ENCODE data around the gene LRRC36.

LRRC36 gene, protein sequence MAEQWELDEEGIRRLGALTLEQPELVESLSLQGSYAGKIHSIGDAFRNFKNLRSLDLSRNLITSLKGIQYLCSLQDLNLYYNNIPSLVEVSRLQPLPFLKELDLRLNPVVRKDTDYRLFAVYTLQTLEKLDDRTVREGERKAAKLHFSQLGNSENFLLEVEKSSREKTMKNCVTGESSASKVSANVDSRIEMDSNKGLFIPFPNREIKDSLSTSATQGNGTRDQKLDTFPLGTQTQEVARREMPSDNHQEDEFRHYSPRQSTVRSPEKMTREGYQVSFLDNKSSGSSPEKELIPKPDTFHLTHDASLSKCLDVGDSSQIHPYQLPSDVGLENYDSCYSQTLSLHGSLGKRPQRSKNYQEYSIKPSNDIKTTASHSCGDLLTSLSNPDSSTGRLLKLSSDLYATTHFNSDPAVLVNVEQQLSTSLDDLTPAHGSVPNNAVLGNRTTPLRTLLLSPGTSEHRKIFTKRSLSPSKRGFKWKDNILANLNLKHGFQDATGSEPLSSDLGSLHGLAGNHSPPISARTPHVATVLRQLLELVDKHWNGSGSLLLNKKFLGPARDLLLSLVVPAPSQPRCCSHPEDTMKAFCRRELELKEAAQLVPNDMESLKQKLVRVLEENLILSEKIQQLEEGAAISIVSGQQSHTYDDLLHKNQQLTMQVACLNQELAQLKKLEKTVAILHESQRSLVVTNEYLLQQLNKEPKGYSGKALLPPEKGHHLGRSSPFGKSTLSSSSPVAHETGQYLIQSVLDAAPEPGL

GRCh38 chr16:67326472-67327309 is at the start of gene LRRC36, which contains the start of gene KCTD19:
Gene LRRC36 (plus strand): TSS chr16:67326815. CDS start chr16:67326863, 48 bp downstream.
Gene KCTD19 (minus strand): TSS chr16:67326741. CDS start chr16:67326707, 34 bp downstream.
- DNase-seq (ENCODE audit: low read depth): peak; percentile 50

DNA sequence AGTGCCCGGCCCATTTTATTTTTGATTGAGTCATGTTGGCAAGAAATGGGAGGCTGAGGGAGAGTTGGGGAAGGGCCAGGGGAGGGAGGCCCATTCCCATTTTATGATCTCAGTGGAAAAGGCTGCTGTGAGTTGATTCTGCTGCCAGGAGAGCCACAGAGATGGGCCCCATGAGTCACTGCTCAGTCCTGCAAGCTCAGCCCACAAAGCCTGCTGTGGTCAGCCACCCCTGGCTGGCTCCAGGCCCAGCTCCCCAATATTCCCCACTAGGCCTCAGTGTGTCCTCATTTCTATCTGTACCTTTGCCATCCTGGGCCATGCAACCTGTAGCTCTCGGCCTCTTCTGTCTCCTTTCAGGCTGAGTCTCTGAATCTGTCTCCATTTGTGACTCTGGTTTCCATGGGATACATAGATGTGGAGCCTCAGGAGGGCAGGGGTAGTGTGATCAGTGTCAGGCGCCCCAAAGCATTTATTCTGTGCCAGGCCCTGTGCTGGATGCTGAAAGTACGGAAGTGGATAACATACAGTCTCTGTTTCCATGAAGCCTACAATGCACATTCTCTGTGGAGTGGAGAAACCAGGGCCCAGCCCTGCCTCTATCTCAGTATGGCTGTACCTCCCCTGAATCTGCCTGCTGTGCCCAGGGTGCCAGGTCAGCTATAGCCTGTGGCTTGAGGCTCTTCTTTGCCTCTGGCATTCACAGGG is 49.2 kb upstream of the LRRC36 start:
- no peak for DNase-seq (ENCODE audit: low read depth)

DNA sequence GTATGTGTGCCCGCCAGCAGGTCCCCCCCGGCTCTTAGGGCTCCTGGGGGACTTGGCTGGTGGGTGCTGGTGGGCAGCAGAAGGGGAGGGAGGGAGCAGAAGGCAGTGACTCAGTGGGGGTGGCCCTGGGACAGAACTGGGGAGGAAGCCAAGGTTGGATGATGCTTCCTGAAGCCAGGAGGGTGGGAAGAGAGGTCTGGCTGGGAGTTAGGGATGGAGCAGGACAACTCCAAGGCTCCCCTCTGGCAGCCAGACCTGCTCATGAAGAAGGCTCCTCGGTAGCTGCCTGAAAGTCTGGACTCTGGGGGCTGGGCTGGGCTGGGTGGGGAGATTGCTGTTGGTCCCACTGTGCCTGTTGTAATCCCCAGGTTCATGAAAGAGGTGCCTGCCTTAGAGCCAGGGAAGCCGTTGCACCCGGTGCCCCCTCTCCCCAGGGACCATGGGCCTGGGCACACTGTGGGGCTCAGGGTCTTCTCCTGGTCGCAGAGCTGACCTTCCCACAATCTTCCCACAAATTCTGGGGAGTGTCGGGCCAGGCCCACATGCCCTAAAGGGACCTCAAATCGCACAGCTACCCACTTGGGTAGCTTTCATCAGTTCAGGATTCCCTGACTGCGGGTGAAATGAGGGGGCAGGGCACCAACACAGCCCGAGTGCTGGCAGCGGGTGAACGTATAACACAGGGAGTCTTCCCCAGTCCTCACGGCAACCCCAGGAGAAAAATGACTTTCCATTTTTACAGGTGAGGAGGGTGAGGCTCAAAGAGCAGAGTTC is 48.4 kb upstream of the LRRC36 start:
- DNase-seq (ENCODE audit: low read depth): no peak

DNA sequence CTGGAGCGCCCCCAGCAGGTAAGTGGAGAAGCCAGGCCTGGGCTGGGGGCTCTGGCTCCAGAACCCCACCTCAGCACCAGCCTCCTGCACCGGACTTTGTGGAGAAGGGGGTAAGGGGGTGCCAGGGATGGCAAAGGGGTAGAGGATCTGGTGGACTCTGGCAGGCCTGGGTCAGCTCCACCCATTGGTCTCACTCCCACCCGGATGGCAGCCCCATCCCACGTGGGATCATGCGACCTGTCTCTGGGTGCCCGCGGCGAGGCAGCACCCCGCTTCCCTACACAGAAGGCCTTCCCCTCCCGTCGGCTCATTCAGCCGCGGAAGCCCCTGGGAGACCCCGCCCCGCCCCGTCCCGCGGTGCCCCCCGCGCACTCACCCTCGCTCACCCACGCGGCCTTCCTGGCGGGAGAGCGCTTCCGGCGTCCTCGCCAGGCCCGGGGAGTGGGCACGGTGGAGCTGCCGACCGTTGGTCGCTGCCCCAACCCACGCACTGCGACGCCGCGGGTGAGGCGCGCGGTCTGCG is 47.8 kb upstream of the LRRC36 start:
- DNase-seq (ENCODE audit: low read depth): no peak

- peak; percentile 62 for DNase-seq (ENCODE audit: low read depth)
Measured at GRCh38 chr16:67279296-67280089, 47.1 kb upstream of the LRRC36 start, which contains the start of gene PLEKHG4. Gene PLEKHG4 (plus strand): TSS chr16:67279532. CDS start chr16:67280045, 513 bp downstream.

GRCh38 chr16:67280090-67281015 is 46.3 kb upstream of the LRRC36 start:
- DNase-seq (ENCODE audit: low read depth): no peak

DNA sequence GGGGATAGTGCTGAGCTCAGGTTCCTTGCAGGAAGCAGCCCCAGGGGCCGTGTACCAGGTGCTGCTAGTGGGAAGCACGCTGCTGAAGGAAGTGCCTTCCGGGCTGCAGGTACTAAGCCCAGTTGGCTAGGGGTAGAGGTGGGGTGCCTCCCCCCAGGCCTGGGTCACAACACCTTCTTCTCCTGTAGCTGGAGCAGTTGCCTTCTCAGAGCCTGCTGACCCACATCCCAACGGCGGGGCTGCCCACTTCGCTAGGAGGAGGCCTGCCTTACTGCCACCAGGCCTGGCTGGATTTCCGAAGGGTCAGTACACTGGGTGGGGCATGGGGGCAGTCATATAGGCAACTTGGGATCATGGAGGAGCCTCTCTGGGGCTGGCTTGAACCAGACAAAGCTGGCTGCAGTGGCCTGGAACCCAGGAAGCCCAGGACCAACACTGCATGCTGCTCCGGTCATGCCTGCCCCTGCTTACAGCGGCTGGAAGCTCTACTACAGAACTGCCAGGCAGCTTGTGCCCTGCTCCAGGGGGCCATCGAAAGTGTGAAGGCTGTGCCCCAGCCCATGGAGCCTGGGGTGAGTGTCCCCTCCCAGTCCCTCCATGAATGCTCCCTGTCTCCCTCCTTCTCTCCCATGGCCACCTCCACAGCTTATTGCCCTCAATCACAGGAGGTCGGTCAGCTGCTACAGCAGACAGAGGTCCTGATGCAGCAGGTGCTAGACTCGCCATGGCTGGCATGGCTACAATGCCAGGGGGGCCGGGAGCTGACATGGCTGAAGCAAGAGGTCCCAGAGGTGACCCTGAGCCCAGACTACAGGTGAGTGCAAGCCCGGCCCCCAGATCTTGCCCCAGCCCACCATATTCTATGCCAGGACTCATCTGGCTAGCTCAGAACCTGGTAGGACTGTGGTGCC is 44.8 kb upstream of the LRRC36 start:
- DNase-seq (ENCODE audit: low read depth): no peak

DNA sequence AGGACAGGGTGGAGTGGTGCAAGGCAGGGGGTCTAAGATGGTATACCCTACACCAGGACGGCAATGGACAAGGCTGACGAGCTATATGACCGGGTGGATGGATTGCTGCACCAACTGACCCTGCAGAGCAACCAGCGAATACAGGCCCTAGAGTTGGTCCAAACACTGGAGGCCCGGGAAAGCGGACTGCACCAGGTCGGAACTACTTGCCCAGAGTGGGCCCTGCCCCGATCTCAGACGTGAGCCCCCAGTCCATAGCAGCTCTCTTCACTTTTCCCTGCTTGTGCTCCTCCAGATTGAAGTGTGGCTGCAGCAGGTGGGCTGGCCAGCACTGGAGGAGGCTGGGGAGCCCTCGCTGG is 44.2 kb upstream of the LRRC36 start:
- DNase-seq (ENCODE audit: low read depth): no peak

DNA sequence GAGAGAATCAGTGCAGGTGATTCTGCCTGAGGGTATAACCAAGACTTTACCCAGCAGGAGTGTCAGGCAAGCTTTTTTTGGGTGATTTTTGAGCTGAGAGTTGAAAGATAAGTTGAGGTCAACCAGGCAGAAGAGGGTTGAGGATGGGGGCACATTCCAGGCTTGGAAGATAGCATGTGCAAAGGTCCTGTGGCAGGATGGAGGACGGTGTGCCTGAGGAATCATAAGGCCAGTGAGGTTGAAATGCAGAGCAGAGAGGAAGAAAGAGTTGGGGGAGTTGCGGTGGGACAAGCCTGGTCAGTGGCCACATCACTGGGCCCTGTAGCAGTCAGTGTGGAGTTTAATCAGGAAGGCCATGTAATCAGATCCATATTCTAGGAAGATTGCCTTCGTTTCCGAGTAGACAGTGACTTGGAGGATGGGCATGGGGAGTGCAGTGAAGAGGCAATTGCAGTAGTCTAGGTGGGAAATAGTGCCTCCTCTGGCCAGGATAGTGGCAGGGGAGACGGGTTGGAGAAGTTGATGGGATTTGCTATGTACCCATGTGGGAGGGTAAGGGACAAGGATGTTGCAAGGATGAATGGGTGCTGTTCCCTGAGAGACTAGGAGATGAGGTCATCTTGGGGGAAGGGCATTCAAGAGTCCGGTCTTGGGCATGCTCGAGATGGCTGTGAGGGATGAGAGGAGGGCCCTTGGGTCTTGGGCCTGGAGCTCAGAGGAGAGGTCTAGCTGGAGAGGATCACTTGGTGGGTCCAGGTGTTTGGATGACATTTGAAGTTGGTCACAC is 43.4 kb upstream of the LRRC36 start:
- DNase-seq (ENCODE audit: low read depth): no peak

- no peak for DNase-seq (ENCODE audit: low read depth)
Measured at GRCh38 chr16:67283826-67284555, 42.6 kb upstream of the LRRC36 start.

DNA sequence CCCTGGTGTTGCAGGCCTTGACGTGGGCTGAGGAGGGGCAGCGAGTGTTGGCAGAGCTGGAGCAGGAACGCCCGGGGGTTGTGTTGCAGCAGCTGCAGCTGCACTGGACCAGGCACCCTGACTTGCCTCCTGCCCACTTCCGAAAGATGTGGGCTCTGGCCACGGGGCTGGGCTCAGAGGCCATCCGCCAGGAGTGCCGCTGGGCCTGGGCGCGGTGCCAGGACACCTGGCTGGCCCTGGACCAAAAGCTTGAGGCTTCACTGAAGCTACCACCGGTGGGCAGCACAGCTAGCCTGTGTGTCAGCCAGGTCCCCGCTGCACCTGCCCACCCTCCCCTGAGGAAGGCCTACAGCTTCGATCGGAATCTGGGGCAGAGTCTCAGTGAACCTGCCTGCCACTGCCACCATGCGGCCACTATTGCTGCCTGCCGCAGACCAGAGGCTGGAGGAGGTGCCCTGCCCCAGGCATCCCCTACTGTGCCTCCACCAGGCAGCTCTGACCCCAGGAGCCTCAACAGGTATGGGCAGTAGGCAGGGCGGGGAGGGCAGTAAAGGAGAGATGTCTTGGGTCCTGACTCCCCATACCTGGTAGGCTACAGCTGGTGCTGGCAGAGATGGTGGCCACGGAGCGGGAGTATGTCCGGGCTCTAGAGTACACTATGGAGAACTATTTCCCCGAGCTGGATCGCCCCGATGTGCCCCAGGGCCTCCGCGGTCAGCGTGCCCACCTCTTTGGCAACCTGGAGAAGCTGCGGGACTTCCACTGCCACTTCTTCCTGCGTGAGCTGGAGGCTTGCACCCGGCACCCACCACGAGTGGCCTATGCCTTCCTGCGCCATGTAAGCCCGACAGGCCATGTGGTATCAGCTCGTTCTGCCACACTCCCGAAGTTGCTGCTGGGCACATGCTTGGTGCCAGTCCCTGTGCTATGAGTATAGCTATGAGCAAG is 41.6 kb upstream of the LRRC36 start:
- no peak for DNase-seq (ENCODE audit: low read depth)

GRCh38 chr16:67286441-67287235 is 40.0 kb upstream of the LRRC36 start:
- no peak for DNase-seq (ENCODE audit: low read depth)

DNA sequence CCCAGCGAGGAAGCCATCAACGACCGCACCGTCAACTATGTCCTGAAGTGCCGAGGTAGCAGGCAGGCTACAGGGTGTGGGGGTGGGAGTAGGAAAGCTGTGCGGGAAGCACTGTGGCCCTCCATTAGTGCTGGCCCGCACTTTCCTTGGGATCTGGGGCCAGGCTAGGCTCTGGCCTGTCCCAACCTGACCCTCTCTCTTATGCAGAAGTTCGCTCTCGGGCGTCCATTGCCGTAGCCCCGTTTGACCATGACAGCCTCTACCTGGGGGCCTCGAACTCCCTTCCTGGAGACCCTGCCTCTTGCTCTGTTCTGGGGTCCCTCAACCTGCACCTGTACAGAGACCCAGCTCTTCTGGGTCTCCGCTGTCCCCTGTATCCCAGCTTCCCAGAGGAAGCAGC is 38.7 kb upstream of the LRRC36 start:
- DNase-seq (ENCODE audit: low read depth): no peak

DNA sequence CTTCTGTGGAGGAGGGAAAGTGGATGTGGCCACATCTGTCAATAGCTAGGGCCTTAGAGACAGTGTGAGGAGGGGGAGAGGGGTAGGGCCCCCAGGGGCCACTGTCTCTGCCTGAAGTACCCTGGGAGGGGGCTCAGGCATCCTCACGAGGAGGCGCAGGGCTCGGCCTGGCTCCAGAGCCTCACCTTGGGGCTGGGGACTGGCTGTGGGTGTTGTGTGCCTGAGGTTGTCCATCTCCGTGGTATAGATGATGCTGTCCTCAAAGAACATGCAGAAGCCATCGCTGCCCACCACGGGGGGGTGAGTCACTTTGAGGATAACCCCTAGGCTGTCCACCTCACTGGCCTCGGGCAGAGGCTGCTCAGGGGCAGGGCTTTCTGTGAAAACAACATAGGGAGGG is 35.2 kb upstream of the LRRC36 start:
- DNase-seq (ENCODE audit: low read depth): no peak
